GM10266 (cell line): ENCODE data around the gene PHF12.

Experiments
- DNase-seq: peaks from one replicate; pipeline ENCODE4 v3.0.0; 2012; ENCODE audit errors: extremely low spot score
- CTCF ChIP-seq: IDR thresholded peaks from 2 replicates; pipeline ENCODE4 v1.5.1; 2012; ENCODE audit warnings: mild to moderate bottlenecking, low read depth; ENCODE audit not compliant: control insufficient read depth, insufficient read depth; ENCODE audit errors: missing control alignments

The PHF12 gene

DNA sequence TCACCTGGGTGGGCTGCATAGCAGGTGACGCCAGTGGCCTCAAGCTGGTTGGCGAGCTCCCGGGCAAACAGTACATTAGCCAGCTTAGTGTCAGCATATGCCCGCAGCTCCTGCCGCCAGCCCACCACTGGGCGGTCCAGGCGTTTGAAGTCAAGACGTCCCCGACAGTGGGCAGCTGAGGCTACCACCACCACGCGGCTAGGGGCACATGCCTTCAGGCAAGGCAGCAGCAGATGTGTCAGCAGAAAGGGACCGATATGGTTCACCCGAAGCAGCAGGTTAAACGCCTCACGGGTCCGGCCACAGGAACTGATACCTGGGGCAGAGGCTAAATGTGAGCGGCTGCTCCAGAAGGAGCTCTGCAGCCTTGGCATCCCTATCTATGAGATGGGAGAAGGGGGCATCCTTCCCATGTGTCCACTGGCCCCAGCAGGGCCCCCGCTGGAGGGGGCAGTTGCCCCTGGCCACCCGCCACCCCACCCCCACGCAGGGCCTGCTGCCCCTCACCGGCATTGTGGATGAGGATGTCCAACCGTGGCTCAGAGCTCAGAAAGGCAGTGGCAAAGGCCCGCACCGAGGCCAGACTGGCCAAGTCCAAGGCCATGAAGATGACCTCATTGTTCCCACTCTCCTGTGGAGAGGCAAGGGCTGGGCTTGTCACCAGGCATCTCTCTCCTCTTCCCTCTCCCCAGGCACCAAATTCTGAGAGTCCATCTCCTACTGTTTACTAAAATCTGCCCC, 50.2 kb downstream of the PHF12 start:
- TF ChIP-seq CTCF, result no peak
- DNase-seq, result no peak

DNA sequence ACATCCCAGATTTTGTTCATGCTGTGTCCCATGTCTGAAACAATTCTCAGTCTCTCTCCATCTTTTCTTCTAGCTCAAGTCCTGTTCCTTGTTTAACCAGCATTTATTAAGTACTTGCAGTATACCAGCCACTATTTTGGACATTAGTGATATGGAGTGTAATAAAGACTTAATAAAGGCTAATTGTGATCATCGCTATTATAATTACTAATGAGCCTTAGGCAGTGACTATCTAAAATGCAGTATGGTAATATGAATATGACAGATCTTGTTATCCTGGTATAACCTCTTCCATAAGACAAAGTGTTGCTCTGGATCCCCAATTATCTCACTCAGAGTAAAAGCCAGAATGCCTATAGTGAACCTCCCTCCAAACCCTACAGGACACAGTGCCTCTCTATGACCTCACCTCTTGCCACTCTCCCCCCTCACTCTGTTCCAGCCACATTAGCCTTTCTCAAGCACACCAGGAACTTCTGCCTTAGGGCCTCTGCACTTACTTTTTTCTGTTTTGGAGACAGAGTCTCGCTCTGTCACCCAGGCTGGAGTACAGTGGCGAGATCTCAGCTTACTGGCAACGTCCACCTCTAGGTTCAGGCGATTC, 52.0 kb downstream of the PHF12 start:
- no peak for DNase-seq
- no peak for TF ChIP-seq CTCF

DNA sequence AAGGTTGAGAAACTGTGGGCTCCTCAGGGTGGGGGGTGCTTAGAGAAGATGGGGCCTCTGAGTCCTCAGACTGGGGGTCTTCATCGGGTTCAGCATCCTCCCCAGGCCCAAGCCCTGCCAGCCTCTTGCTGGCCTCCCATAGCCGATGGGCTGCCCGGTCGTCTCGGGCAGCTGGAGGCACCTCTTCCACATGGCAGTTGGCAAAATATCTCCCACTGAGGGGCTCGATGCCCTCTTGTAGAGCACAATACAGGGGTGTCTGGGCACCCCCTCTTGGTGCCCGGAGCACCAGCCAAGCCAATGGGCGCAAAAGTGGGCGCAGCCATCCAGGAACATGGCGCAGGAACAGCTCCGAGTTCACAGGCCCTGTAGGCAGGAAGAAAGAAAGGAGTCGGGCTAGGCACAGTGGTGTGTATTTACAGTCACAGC, 52.8 kb downstream of the PHF12 start:
- no peak for DNase-seq
- no peak for TF ChIP-seq CTCF

DNA sequence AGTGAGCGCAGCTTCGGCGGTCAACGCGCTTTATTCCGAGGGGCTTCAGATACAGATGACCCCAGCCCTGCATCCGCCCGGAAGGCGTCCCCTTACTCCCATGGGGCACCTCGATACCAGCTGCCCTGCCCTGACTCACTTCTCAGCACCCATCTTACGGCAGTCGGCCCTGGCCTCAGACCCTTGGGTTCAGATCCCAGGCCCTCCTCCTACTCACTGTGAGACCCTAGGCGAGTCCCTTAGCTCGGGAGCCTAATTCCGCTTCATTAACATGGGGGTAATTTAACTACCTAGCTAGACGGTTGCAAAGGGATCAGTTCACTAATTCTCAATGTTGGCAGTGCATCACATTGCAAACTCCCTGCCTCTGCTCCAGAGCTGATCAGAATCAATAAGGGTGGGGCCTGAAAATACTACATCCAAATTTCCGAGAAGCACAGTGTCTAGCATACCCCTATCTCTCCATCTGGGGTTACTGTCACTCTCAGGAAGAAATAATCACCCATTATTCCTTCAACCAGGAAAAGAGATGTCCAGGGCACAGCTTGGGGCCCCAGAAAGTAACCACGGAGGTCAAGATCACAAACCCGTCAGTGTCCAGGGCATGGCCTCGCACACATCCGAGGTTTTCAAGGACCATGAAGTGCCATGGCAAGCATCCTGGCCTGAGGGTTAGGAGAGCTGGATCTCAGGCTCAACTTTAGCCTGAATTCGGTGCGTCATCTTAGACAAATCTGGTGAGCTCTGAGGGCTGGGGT, 53.4 kb downstream of the PHF12 start:
- TF ChIP-seq CTCF, result no peak
- no peak for DNase-seq

GRCh38 chr17:28896884-28897768, 54.2 kb downstream of the PHF12 start, which contains the start of gene FLOT2:
Gene FLOT2 (minus strand): TSS chr17:28897733. CDS start chr17:28897574, 159 bp downstream.
- peak; percentile 32 for TF ChIP-seq CTCF
- peak; percentile 64 for DNase-seq

GRCh38 chr17:28896491-28896883, 54.8 kb downstream of the PHF12 start:
- no peak for DNase-seq
- no peak for TF ChIP-seq CTCF
